Stimulated activated CD8-positive, alpha-beta memory T cell treated with anti-CD3 and anti-CD28 coated beads, Interleukin-15, amount 100 ng/mL, for 4 hours (primary cell): ENCODE measurements around the gene DENND11.
A peak's percentile ranks its signal among the peaks of the same experiment; 100 is the strongest.

Source experiments
- DNase-seq, 2 donors: peaks; one replicate each; pipeline ENCODE4 v3.0.0-alpha.2; 2020; ENCODE audit warnings: low read depth in 2 of 2

The DENND11 gene

DNA sequence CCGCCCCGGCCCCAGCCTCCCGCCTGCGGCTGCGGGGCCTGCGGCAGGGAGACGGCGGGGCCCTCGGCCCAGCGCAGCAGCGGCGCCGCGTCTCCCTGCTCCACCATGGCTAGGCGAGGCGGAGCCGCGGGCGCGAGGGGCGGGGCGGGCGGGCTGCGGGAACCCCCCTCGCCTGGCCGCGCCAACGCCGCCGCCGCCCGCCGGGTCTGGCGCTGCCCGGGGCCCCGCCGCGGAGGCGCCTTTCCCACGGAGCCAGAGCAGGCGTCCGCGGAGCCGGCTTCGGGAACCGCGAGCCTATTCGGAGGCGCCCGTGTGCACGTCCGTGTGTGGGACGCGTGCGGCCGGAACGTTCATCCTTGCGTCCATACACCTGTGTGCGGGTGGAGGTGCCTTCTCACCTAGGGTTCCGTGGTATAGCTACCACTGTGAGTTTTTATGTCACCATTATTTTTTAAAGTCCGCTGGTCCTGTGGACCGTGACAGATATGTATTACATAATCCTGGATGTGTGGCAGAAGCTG lies at the start of gene DENND11:
Gene DENND11 (minus strand): TSS at position 120 of the 521 bp plus-strand sequence. CDS start 13 bp downstream, at position 107.
- peak in 1 of 2 donors; percentile 24 for DNase-seq

DNA sequence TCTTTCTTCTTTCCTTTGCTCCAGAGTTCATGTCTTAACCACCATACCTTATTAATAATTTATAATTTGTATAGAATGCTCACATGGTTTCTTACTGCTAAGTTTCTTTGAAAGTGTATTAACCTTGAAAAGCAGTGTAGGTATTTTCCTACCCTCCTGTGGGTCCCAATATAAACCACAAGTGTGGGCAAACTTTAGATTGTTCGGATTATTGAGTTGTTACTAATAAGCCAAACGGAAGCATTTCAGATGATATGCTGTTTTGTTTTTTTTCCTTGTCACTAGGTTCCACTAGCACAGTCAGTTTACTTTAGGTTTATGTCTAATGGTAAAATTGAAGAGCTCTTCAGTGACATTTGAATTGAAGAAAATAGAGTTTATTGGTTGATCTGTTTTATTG lies 46.4 kb upstream of the DENND11 start:
- DNase-seq: no peak

DNA sequence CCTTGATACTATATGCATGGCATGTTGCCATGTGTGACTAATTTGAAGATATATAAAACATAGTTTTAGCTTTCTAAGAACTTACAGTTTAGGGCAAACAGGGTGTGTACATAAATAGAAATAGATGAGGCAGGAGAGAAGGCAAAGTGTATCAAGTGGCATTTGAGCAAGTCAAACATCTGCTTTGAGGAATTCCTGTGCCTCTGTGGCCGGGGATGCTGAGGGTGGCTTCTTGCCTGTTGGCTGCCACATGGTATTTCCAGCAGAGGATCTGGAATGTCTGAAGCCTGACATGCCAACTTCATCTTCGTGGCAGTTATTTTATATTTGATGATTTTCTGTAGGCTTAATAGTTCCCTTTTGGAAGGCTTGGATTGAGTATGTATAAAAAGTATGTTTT lies 42.2 kb upstream of the DENND11 start:
- DNase-seq: no peak

GRCh38 chr7:141742229-141742628 lies 40.3 kb upstream of the DENND11 start:
- DNase-seq: no peak

- no peak for DNase-seq
These were observed 37.3 kb upstream of the DENND11 start for GRCh38 chr7:141739250-141739649.

DNA sequence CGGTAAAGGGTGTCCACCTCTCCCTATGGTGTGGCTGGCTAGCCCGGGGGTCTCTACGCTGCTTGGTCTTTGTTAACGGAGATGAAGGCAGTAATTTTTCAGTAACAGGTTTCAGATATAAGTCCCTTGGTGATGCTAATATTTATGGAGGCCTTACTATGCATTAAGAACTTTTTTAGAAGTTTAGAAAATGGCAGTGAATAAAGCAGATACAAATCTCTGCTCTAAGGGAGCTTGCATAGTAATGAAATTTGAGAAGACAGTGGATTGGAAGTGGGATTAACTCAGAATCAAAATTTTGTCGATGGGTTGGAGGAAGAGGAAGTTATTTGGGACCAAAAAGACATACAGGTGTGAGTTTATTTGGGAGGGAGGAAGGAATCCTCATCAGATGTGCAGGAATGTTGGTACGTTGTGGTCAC lies 36.6 kb upstream of the DENND11 start:
- DNase-seq: no peak

- DNase-seq: peak; percentile 83 to 86
These were observed 36.0 kb upstream of the DENND11 start, which contains the start of gene SSBP1 for GRCh38 chr7:141737836-141738591. Gene SSBP1 (plus strand): TSS chr7:141738358. CDS start chr7:141739167, 809 bp downstream.

GRCh38 chr7:141737118-141737835 lies 35.3 kb upstream of the DENND11 start:
- DNase-seq: peak in 1 of 2 donors; percentile 2

DNA sequence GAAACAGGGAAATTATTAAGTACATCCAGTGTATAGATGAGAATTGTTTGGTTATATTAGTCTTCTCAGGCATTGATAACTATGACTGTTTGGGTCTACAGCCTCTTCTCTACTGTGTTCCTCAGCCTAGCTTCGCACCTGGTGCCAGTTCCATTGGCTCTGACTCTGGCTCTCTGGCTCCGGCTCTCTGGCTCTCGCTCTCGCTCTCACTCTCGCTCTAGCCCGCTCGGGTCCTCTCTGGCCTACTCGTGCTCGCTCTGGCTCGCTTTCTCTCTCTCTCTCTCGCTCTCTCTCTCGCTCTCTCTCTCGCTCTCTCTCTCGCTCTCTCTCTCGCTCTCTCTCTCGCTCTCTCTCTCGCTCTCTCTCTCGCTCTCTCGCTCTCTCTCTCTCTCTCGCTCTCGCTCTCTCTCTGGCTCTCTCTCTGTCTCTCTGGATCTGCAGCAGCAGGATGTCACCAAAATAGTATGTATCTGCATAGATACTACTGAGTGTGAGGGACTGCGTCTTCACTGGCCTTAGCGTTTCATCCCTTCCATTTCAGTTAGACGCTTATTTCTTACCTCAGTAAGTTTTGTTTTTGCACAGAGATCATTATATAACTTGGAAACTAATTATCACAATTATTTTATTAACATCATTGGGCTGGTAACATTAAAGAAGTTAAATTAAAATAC lies 29.6 kb upstream of the DENND11 start:
- DNase-seq: no peak

GRCh38 chr7:141729020-141729419 lies 27.1 kb upstream of the DENND11 start:
- DNase-seq: no peak

- no peak for DNase-seq
These were observed 20.6 kb upstream of the DENND11 start for GRCh38 chr7:141722529-141722928.

DNA sequence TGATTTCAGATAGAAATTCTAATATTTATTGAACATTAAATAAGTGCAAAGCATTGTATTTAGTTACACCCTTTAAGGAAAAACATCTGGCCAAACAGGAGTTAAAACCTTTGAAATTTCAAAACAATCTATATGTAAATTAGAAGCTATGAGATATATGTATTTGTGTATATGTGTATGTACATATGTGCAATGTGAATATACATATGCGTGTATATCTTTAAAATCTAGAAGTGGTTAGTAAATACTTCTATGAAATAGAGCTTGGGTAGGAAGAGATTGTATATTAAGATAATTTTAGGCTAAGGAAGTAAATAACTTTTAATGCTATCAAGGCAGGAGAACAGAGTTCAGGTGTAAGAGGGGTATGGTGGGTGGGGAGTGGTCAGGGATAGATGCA lies 15.5 kb upstream of the DENND11 start:
- no peak for DNase-seq

- DNase-seq: no peak
These were observed 14.1 kb upstream of the DENND11 start for GRCh38 chr7:141715794-141716689.

GRCh38 chr7:141715018-141715417 lies 13.1 kb upstream of the DENND11 start:
- no peak for DNase-seq

DNA sequence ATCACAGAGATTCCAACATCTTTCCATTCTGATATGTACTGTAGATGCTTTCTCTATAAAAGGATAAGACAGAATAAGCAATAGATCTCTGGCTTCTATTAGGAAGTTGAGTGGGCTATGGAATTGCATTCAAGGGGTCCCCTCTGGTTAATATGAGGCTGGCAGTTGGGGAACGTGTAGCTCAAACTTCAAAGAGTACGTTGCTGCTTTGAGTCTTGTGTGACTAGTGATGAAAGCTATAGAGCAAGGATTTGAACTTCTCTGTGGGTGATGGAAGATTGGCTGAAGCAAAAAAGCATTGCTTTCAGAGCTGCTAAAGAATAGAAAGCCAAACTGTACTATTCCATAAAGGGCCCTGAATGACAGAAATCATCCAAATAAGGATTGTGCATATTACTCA lies 12.6 kb upstream of the DENND11 start:
- DNase-seq: no peak

- no peak for DNase-seq
These were observed 11.9 kb upstream of the DENND11 start for GRCh38 chr7:141713890-141714289.

DNA sequence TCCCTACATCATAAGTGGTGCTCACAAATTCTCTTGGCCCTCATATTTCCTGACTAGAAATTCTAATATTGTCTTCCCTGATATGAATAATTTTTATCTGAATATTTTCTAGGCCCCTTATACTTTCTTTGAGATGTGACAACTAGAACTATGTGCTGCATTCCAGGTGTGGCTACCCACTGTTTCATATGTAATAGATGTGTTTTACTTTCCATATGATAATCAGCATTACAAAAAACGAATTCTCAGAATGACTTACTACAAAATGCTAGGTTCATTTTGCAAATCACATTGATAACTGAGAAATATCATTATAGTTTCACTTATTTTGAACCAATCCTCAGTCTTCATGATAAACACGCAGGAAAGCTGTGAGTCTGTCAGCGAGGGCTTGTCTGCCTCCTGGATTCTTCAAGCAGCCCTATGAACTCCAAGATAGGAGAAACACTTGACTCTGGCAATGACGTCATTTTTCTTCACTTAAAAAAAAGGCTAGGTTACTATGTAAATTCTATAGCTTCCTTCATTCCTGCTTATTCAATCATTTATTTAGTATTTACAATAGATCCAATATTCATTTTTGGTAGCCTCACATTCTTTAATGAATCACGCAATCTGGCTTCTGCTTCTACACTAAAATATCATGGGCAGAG lies 10.8 kb upstream of the DENND11 start:
- no peak for DNase-seq

DNA sequence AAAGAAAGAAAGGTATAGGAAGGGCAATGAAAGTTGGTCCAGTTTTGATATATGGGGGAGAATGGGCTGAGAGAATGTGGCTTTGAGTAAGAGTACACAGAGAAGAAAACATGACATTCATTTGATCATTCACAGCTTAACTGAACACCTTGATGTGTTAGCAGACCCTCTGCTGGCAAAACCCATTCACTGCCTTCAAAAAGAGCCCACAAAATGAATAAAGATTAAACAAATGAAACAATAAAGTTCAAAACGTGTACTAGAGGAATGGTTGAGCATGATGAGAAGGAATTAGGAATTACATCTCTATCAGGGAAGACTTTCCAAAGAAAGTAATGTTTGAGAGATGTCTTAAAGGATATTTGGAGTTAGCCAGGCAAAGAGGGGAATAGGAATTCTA lies 8.3 kb upstream of the DENND11 start:
- no peak for DNase-seq

- DNase-seq: no peak
These were observed 7.8 kb upstream of the DENND11 start for GRCh38 chr7:141709749-141710148.

GRCh38 chr7:141709318-141709717 lies 7.4 kb upstream of the DENND11 start:
- DNase-seq: no peak

DNA sequence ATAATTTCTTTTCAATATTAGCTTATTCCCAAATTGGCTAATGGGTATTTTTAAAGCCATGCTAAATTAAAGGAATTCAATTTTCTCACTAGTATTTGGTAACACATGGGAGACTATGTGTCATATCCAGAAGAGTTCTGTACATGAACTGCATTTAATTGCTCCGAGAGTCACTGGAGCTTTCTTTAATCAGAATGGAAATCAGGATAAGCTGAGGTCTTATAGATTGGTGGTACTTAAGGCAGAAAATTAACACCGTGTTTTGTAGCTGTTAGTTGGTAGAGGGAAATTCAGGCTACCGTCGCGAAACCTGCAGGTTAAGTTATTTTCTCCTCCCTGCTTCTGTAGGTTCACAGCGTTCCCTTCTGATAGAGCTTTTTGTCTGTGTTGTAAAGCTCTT lies 6.4 kb upstream of the DENND11 start, which contains the start of gene WEE2:
Gene WEE2 (plus strand): TSS at position 3 of the 400 bp plus-strand sequence. CDS start 406 bp downstream, outside the sequence.
- no peak for DNase-seq
